Measurements from ENCODE around the gene UBE2H.

UBE2H gene

GRCh38 chr7:129950191-129950932 is 2.4 kb downstream of the UBE2H start:
- ATAC-seq, result peak; percentile 15 to 17

DNA sequence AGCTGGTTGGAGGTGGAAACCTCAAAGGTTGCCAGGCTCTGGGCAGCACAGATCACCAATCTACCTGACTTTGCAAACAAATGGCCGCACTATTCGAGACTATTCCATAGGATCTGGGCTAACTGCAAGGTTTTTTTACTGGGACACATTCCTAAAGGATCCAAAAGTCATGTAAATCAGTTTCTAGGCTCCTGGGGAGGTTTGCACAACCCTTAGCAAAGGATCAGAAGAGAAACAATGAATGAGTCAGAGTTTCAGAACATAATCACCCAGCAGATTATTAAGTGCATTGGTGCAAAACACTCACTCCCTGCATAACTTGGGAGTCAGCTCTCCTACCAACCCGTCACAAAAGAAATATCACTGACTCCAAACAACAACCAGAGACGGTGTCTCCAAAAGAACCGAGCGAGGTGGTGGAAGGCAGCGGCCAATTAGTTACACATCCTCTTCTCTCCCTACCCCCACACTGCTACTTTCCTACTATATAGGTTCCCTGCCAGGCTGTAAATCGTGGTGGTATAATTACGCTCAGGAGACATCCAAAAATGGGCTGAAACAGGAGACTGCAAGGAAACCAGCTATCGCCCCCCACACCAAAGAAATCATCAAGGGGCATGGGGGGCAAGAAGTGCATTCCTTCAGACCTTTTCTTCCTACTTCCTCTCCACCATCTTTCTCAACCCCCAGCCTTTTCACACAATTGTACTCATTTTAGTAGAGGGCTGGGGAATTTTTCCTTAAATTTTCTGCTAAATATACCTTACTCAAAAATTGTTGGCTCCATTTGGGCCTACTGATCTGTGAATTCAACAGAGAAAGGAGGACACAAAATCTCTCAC is 3.2 kb downstream of the UBE2H start:
- ATAC-seq, result peak; percentile 49 to 59

- ATAC-seq, result peak; percentile 53 to 60
Measured at GRCh38 chr7:129948877-129949291, 3.9 kb downstream of the UBE2H start.

GRCh38 chr7:129948338-129948737 is 4.4 kb downstream of the UBE2H start:
- no peak for ATAC-seq

GRCh38 chr7:129947701-129948100 is 5.1 kb downstream of the UBE2H start:
- no peak for ATAC-seq

DNA sequence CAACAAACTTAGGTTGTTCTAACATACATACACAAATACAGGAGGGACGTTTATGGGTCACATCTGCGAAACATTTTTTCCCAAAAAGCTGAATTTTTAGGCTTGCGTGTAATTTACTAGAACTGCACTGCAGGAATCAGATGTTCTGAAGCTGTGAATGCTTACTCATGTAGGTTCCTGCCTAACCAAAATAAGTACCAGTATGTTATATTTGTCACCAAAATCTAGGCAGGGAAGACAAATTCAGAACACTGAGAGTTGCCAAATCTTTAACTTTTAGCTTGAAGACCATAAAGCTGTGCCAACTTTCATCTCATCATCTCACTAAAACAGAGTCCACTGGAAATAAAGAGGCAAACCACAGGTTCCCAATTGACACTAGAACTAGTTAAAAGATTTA is 5.7 kb downstream of the UBE2H start:
- no peak for ATAC-seq

DNA sequence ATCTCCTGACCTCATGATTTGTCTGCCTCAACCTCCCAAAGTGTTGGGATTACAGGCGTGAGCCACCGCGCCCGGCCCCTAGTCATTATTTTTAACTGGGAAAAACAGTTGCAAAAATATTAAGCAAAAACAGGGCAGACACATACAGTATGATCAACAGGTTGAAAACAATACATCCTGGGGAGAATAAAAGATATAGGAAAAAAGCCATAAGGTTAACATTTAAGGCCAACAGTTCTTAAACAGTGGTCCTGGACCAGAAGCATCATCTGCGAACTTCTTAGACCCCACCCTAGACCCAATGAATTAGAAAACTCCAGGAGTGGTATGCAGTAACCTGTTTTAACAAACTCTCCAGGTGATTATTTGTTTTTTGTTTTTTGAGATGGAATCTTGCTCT is 6.5 kb downstream of the UBE2H start:
- no peak for ATAC-seq

- no peak for ATAC-seq
Measured at GRCh38 chr7:129943352-129943751, 9.4 kb downstream of the UBE2H start.

- ATAC-seq, result no peak
Measured at GRCh38 chr7:129940329-129940728, 12.4 kb downstream of the UBE2H start.

DNA sequence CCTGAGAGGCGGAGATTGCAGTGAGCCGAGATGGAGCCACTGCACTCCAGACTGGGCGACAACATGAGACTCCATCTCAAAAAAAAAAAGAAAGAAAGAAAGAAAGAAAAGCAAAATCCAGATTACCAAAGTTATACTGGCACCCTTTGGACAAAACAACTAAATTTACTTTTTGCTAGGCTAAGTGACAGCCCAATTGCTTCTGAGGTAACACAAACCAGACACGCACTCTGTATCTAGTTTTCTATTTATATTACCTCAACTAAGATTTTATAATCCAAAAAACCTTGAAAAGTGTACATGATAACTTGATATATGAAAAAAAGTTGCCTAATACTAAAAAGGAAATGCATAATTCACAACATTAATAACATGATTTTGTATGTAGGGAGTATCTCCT is 12.9 kb downstream of the UBE2H start:
- no peak for ATAC-seq

- ATAC-seq, result no peak
Measured at GRCh38 chr7:129933627-129934026, 19.1 kb downstream of the UBE2H start.

GRCh38 chr7:129926618-129927017 is 26.1 kb downstream of the UBE2H start:
- ATAC-seq, result no peak

DNA sequence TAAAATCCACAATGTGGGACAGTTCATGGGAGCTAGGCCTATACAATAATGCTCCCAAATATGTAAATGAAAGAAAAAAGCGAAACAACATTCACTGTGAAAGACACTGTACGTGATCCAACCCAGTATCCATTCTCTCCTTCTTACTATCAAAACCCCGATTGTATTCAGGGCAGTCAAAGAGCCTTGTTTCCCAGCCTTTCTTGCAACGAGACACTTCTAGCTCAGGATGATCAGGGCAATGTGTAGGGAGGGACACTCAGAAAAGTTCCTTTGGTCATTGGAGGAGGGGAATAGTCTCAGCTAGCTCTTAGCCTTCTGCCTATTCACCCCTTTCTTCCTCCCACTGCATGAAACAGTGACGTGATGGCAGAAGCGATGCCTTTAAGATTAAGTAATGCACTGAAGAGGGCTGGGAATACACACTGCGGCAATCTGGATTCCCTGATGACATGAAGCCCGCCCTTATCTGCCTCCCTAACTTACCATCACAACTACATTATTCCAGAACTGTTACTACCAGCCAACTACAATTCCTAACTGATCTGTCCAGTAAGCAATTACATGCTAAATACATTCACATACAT is 27.3 kb downstream of the UBE2H start:
- ATAC-seq, result no peak

GRCh38 chr7:129924602-129925001 is 28.2 kb downstream of the UBE2H start:
- no peak for ATAC-seq

DNA sequence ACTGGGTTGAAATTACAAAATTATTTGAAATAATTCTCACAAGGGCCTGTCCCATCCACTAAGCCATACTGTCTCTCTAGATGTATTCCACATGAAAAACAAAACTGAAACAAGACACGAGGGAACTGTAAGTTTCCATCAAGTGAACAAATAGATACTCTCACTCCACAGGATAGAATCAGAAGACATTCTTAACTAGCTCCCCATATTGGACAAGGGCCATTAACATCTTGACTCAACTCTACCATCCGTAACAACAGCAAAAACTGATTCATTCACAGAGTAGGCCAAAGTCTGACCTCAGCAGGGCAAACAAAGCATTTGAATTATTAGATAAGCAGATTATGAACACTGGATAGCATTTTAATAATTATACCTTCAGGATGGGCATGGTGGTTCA is 29.1 kb downstream of the UBE2H start:
- ATAC-seq, result peak; percentile 28 to 33

GRCh38 chr7:129919492-129919891 is 33.3 kb downstream of the UBE2H start:
- no peak for ATAC-seq

DNA sequence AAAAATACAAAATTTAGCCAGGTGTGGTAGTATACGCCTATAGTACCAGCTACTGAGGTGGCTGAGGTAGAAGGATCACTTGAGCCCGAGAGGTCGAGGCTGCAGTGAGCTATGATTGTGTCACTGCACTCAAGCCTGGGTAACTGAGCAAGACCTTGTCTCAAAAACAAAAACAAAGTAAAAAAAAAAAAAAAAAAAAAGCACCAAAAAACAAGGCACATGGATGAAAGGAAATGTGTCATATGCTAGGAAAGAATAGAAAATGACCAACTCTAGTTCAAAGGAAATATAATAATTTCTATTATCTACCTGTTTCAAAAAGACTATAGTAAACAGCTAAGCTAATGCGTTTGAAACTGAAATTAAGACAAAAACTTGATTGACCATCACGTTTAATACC is 33.8 kb downstream of the UBE2H start:
- no peak for ATAC-seq

GRCh38 chr7:129917934-129918333 is 34.8 kb downstream of the UBE2H start:
- no peak for ATAC-seq

- no peak for ATAC-seq
Measured at GRCh38 chr7:129914536-129915272, 38.1 kb downstream of the UBE2H start.

DNA sequence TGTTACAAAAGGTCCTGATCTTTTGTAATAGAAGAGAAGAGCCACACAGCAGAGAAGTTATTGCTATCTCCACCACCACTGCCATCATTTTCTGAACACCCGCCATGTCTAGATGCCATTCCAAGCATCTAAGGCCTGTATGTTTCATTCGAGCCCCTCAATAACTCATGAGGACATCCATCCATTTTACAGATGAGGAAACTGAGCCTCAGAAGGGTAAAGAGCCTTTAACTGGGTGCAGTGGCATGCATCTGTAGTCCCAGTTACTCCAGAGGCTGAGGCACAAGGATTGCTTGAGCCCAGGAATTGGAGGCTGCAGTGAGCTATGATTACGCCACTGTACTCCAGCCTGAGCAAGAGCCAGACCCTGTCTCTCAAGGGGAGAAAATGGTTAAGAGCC is 39.3 kb downstream of the UBE2H start:
- ATAC-seq, result no peak

GRCh38 chr7:129911790-129912189 is 41.0 kb downstream of the UBE2H start:
- no peak for ATAC-seq

DNA sequence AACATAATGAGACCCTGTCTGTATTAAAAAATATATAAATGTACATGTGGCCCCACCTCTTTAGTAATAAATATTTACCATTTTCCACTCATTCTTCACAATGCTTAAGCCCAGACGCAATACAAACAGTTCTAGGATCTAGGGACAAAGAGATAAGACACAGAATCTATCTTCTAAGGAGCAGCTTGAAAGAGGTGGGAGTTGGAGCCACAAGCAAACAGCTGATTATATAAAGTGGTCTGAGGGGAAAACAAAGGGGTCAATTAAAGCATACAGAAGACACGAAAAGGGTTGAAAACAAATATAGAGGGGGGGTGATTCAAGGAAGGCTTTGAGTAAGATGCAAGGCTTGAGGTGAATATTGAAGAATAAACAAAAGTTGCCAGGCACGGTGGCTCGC is 43.1 kb downstream of the UBE2H start:
- no peak for ATAC-seq

DNA sequence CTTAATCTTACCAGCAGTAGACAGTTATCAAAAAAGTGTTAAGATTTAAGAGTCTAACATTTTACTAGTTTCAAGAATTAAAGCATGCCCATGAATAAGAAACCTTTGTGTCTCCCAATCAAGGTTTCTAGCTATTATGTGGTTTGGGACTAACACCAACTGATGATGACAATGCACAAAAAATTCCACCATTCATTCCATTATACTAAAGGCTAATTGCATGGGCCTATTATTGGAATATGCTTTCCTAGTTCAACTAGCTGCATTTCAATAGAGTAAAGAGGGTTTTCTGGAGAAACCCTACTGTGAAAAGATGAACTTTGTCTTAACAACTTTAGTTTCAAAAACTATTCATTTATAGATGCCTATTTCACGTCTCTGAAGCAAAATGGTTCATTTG is 44.6 kb downstream of the UBE2H start:
- no peak for ATAC-seq

Data from activated CD4-positive, CD25-positive, alpha-beta regulatory T cell treated with anti-CD3 and anti-CD28 coated beads, Interleukin-2, amount 50 U/mL, for 24 hours (primary cell).